GM12878 (cell line): ENCODE data around the gene GTF3A. TPM values are rescaled to one million over a fixed set of nuclear protein-coding genes. Genes with fewer than 3 reads are reported as not detected.

ENCODE experiments used
- ATAC-seq: fragments of 200-7000 bp; cut with Tn5 transposase; 3 replicates; pipeline ENCODE4 v1.9.1; 2020; ENCODE audit warnings: mild to moderate bottlenecking, moderate library complexity
- BruUV-seq: library from RNA; stranded (reverse); fragments of 400-500 nt; replicated peaks from 2 replicates; lab custom pipeline; 2021; lab: Mats Ljungman, UMichigan
- CTCF ChIA-PET: fragments of 300-600 bp; sonication (Branson Sonifier 250); formaldehyde crosslinking; extraction: SDS; loops from one replicate; lab custom pipeline; 2021; ENCODE audit warnings: inconsistent platforms; lab: Yijun Ruan, JAX
- POLR2A ChIA-PET: fragments of 350-600 bp; formaldehyde crosslinking; extraction: SDS; loops from one replicate; lab custom pipeline; 2021; ENCODE audit warnings: inconsistent platforms; lab: Charles Lee
- RAD21 ChIA-PET: fragments of 300-600 bp; sonication (Branson Sonifier 250); formaldehyde crosslinking; loops from one replicate; lab custom pipeline; 2023; ENCODE audit warnings: antibody characterized with exemption; ENCODE audit not compliant: unreplicated experiment; lab: Charles Lee
- SMC1A ChIA-PET: fragments of 300-600 bp; sonication (Branson Sonifier 250); formaldehyde crosslinking; loops from one replicate; lab custom pipeline; 2023; ENCODE audit not compliant: unreplicated experiment, uncharacterized antibody; lab: Charles Lee
- DNase-seq: peaks from one replicate; pipeline ENCODE4 v3.0.0-alpha.2; 2011; ENCODE audit warnings: low read depth, low spot score
- FAIRE-seq: peaks from 3 replicates; lab custom pipeline; 2011; peaks lifted over from hg19 to GRCh38; lab: Jason Lieb, UNC
- H2AFZ ChIP-seq: 2 replicates; pipeline ENCODE4 v1.6.0; 2011; ENCODE audit warnings: low read depth, low read length, control low read depth; ENCODE audit not compliant: control insufficient read depth
- H3K27ac ChIP-seq: 2 replicates; pipeline ENCODE4 v1.5.1; 2011; ENCODE audit warnings: control low read depth; ENCODE audit not compliant: control insufficient read depth, insufficient read depth
- H3K27me3 ChIP-seq, 2 experiments: replicated peaks in 1 of 2; 2 replicates each; pipeline versions ENCODE4 v1.6.0 to v1.6.1; 2011; ENCODE audit warnings: low read length in 1 of 2; ENCODE audit not compliant: control insufficient read depth in 2 of 2, insufficient read depth in 2 of 2
- H3K36me3 ChIP-seq, 2 experiments: 2 replicates each; pipeline ENCODE4 v1.5.1; 2011; ENCODE audit warnings: low read length in 1 of 2; ENCODE audit not compliant: control insufficient read depth in 2 of 2, insufficient read depth in 2 of 2
- H3K4me1 ChIP-seq: 2 replicates; pipeline ENCODE4 v1.6.1; 2011; ENCODE audit warnings: mild to moderate bottlenecking, low read length, moderate library complexity, mixed read lengths; ENCODE audit not compliant: control insufficient read depth, insufficient read depth
- H3K4me2 ChIP-seq: 2 replicates; pipeline ENCODE4 v1.6.0; 2011; ENCODE audit warnings: control low read depth; ENCODE audit not compliant: control insufficient read depth, insufficient read depth
- H3K4me3 ChIP-seq: fragments of 200-600 bp; sonication (generic); 2 replicates; pipeline ENCODE4 v1.5.1; 2016
- H3K79me2 ChIP-seq: 2 replicates; pipeline ENCODE4 v1.6.0; 2011; ENCODE audit warnings: low read length; ENCODE audit not compliant: control insufficient read depth, insufficient read depth
- H3K9ac ChIP-seq: 2 replicates; pipeline ENCODE4 v1.8.0; 2011; ENCODE audit warnings: low read length, control low read depth, mixed read lengths; ENCODE audit not compliant: control insufficient read depth, insufficient read depth
- H3K9me3 ChIP-seq: replicated peaks from 3 replicates; pipeline ENCODE4 v1.5.1; 2011; ENCODE audit warnings: mild to moderate bottlenecking, low read length; ENCODE audit not compliant: control insufficient read depth, insufficient read depth
- H4K20me1 ChIP-seq: 2 replicates; pipeline ENCODE4 v1.6.0; 2011; ENCODE audit not compliant: control insufficient read depth, insufficient read depth
- CBX5 ChIP-seq: sonication (generic); IDR thresholded peaks from 2 replicates; pipeline ENCODE4 v1.6.1; 2016; ENCODE audit warnings: low read depth, moderate library complexity, mild to moderate bottlenecking, inconsistent platforms
- CEBPB ChIP-seq, 2 experiments: fragments of 150-350 bp in 1 of 2; IDR thresholded peaks; 2 replicates each; pipeline ENCODE4 v1.6.1; 2012 to 2014; ENCODE audit warnings: low read depth in 2 of 2, low read length in 2 of 2, borderline replicate concordance in 1 of 2, inconsistent platforms in 1 of 2
- CREB1 ChIP-seq: IDR thresholded peaks from 2 replicates; pipeline ENCODE4 v1.6.1; 2012; ENCODE audit warnings: low read depth, mild to moderate bottlenecking, inconsistent platforms
- CREM ChIP-seq: IDR thresholded peaks from 2 replicates; pipeline ENCODE4 v1.6.1; 2014; ENCODE audit warnings: antibody characterized with exemption, low read depth
- ETV6 ChIP-seq, 2 experiments: fragments of 450-650 bp in 1 of 2; IDR thresholded peaks in 1 of 2; conservative IDR thresholded peaks in 1 of 2; 2 replicates each; pipeline ENCODE4 v1.6.1; 2014; ENCODE audit warnings: antibody characterized with exemption in 1 of 2, borderline replicate concordance in 1 of 2, low read depth in 1 of 2, mild to moderate bottlenecking in 1 of 2, moderate library complexity in 1 of 2
- FOXM1 ChIP-seq: IDR thresholded peaks from 2 replicates; pipeline ENCODE4 v1.6.1; 2012; ENCODE audit warnings: low read depth, mild to moderate bottlenecking, inconsistent platforms, low read length, moderate library complexity
- IKZF2 ChIP-seq, 2 experiments: fragments of 450-650 bp; IDR thresholded peaks; 2 replicates each; pipeline ENCODE4 v1.6.1; 2017; ENCODE audit warnings: mild to moderate bottlenecking in 2 of 2, moderate library complexity in 2 of 2
- LARP7 ChIP-seq: fragments of 450-650 bp; IDR thresholded peaks from 2 replicates; pipeline ENCODE4 v1.6.1; 2017; ENCODE audit warnings: mild to moderate bottlenecking
- MYC ChIP-seq: IDR thresholded peaks from 2 replicates; pipeline ENCODE4 v1.6.1; 2011; ENCODE audit warnings: mild to moderate bottlenecking, low read length, moderate library complexity, inconsistent platforms; ENCODE audit not compliant: insufficient read depth, insufficient replicate concordance, insufficient read length, severe bottlenecking
- TAF1 ChIP-seq: IDR thresholded peaks from 2 replicates; pipeline ENCODE4 v1.6.1; 2011; ENCODE audit warnings: mild to moderate bottlenecking, low read depth, low read length, borderline replicate concordance
- TARDBP ChIP-seq: IDR thresholded peaks from 2 replicates; pipeline ENCODE4 v1.6.1; 2016; ENCODE audit warnings: borderline replicate concordance
- TBL1XR1 ChIP-seq: IDR thresholded peaks from 2 replicates; pipeline ENCODE4 v1.6.1; 2012; ENCODE audit warnings: low read depth, low read length, improper control_type of control experiment
- TCF12 ChIP-seq: IDR thresholded peaks from 2 replicates; pipeline ENCODE4 v1.6.1; 2011; ENCODE audit warnings: low read depth, mild to moderate bottlenecking, low read length
- WRNIP1 ChIP-seq: IDR thresholded peaks from 2 replicates; pipeline ENCODE4 v1.6.1; 2011; ENCODE audit warnings: low read depth, low read length, improper control_type of control experiment, borderline replicate concordance
- WGBS: methylation state at CpG from one replicate; pipeline ENCODE4 v1.1.6; 2016; ENCODE audit warnings: low lambda C conversion rate; ENCODE audit not compliant: insufficient replicate concordance, insufficient coverage; ENCODE audit errors: missing lambda C conversion rate; 5-methylcytosine and 5-hydroxymethylcytosine counted together
- in situ Hi-C: fragments of 300-500 bp; cut with MboI; formaldehyde crosslinking; loops from 9 replicates; pipeline ENCODE4 v1.14.3; 2018; ENCODE audit warnings: mixed read lengths
- intact Hi-C: fragments of 100-400 bp; cut with micrococcal nuclease; formaldehyde crosslinking; loops from one replicate; pipeline ENCODE4 v1.14.2; 2022; ENCODE audit not compliant: unreplicated experiment
- polyA plus RNA-seq, 11 experiments: library from polyadenylated mRNA; depleted of rRNA in 4 of 11; unstranded in 6 of 11; stranded (reverse) in 5 of 11; fragments of >200 nt; fragmentation: Nextera tagmentation in 4 of 11; fragmentation: Illumina TruSeq in 1 of 11; extraction: Ambion mirVana in 4 of 11; extraction: Trizol in 1 of 11; gene quantifications; 1 replicate in 1 of 11; 2 replicates in 10 of 11; pipeline versions ENCODE4 v1.2.1 to v1.2.3, GENCODE V29; 2011 to 2016; ENCODE audit warnings: inconsistent platforms in 2 of 11, missing spikeins in 2 of 11, low read depth in 1 of 11
- total RNA-seq, 4 experiments: library from RNA; depleted of rRNA in 3 of 4; stranded (reverse); fragments of >200 nt in 3 of 4; fragmentation: Illumina TruSeq in 1 of 4; extraction: Trizol in 1 of 4; gene quantifications; 2 replicates each; pipeline versions ENCODE4 v1.2.1 to v1.2.3, GENCODE V29; 2013 to 2021
- TF ChIP-seq, protein P1 (sequence below): IDR thresholded peaks from 2 replicates; pipeline ENCODE4 v1.6.1; 2012; ENCODE audit warnings: low read length, inconsistent platforms
- TF ChIP-seq, protein P2 (sequence below): fragments of 450-650 bp; IDR thresholded peaks from 2 replicates; pipeline ENCODE4 v1.6.1; 2017; ENCODE audit warnings: mild to moderate bottlenecking, moderate library complexity

Gene GTF3A
- total and polyA plus RNA-seq, 10 of the 15 experiments (the other 5 are each of a cell fraction or from before 2014, with no cell fraction given), result 74.2 to 524 (median 216) TPM

GRCh38 chr13:27450921-27451471, 26.6 kb downstream of the GTF3A start (continued):
- 0 out of 4 replicates have a peak, but pooled peaks of 1 of the 2 experiments have one; percentile 5 for TF ChIP-seq IKZF2 (IDR thresholded peaks at IDR 0.05)
- no peak for TF ChIP-seq MYC
- TF ChIP-seq TCF12, result no peak
- TF ChIP-seq CREM, result 0 out of 2 replicates have a peak, but pooled peaks have one; percentile 33
- TF ChIP-seq, protein P1, sequence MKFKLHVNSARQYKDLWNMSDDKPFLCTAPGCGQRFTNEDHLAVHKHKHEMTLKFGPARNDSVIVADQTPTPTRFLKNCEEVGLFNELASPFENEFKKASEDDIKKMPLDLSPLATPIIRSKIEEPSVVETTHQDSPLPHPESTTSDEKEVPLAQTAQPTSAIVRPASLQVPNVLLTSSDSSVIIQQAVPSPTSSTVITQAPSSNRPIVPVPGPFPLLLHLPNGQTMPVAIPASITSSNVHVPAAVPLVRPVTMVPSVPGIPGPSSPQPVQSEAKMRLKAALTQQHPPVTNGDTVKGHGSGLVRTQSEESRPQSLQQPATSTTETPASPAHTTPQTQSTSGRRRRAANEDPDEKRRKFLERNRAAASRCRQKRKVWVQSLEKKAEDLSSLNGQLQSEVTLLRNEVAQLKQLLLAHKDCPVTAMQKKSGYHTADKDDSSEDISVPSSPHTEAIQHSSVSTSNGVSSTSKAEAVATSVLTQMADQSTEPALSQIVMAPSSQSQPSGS, result no peak
- no peak for TF ChIP-seq TARDBP
- TF ChIP-seq FOXM1, result no peak

DNA sequence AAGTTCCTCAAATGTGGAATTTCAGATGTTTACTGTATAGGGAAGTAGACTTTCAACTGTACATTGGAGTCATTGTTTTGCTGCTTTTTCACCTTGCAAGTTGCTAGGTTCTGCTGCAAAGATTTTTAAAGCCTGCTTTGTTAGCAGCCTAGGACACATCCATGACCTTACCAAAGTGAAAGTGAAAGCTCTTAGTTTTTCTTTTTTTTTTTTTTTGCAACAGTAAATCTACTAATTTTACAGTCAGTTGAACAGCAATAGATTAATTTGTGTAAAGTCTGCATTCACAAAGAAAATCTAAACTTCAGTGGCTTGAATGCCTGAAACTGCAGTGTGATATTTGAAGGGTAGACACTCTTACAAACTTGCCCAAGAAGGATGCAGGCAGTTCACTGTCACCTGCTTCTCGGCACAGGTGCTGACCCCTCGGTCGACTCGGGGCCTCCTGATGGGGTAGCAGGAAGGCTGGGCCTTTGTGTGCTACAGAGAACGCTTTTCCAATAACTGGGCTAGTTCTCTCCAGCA, 31.0 kb downstream of the GTF3A start:
- Histone ChIP-seq H4K20me1 (no peaks in the 10 kb centered on the region), H3K36me3 (no peaks in the 10 kb centered on the region), H3K4me3 (peak overlapping the region; percentile 38; the same call in 1 of the 2 replicates), H3K27me3 (no peaks in the 10 kb centered on the region), H3K79me2 (no peaks in the 10 kb centered on the region), H3K27ac (peak overlapping the region; percentile 70), H3K9me3 (no peaks in the 10 kb centered on the region), H3K4me1 (peaks cover 10% of the 10 kb centered on the region), H3K4me2 (peak overlapping the region; percentile 94), H3K9ac (peak overlapping the region; percentile 41), H2AFZ (peak overlapping the region; percentile 99)
- CTCF ChIA-PET, result interaction anchor here (0.9 to 1.7 kb wide), 5 partner anchors 10 to 371 kb away, joined by 3 to 5 read pairs (median 3); no protein-coding TSS in a partner anchor
- ATAC-seq, result peak; percentile 32; the same call in 2 of the 3 replicates
- SMC1A ChIA-PET, result interaction anchor here (1.0 to 2.1 kb wide), 7 partner anchors 10 to 316 kb away, joined by 4 to 7 read pairs (median 4); no protein-coding TSS in a partner anchor
- BruUV-seq, result no TSS peak
- intact Hi-C loops (no loop called here), in situ Hi-C loops (no loop called here)
- FAIRE-seq, result no peak
- RAD21 ChIA-PET, result interaction anchor here (0.7 to 3.0 kb wide), 4 partner anchors 30 to 371 kb away, joined by 3 to 14 read pairs (median 4); no protein-coding TSS in a partner anchor
- DNase-seq, result no peak
- POLR2A ChIA-PET, result interaction anchor here (0.6 to 1.0 kb wide), 6 partner anchors 19 to 166 kb away, joined by 3 to 6 read pairs (median 3); no protein-coding TSS in a partner anchor
- 0% methylated on average over 5 of the region's 5 CpGs for WGBS
- TF ChIP-seq LARP7 (no peak), CEBPB (IDR thresholded peaks at IDR 0.05; ENCODE audit: borderline replicate concordance in 1 of 2, low read depth in 2 of 2, low read length in 2 of 2) (no peak), TAF1 (peak; percentile 30; the same call in 1 of the 2 replicates), IKZF2 (IDR thresholded peaks at IDR 0.05) (peak in 1 of 2 experiments; percentile 57; a peak in 1 of 4 replicates), CREB1 (no peak), ETV6 (conservative IDR thresholded peaks at IDR 0.05 in 1 of 2, IDR thresholded peaks at IDR 0.05 in 1 of 2; ENCODE audit: borderline replicate concordance in 1 of 2, low read depth in 1 of 2) (no peak), WRNIP1 (no peak), CBX5 (no peak), TBL1XR1 (no peak)
- TF ChIP-seq, protein P2, sequence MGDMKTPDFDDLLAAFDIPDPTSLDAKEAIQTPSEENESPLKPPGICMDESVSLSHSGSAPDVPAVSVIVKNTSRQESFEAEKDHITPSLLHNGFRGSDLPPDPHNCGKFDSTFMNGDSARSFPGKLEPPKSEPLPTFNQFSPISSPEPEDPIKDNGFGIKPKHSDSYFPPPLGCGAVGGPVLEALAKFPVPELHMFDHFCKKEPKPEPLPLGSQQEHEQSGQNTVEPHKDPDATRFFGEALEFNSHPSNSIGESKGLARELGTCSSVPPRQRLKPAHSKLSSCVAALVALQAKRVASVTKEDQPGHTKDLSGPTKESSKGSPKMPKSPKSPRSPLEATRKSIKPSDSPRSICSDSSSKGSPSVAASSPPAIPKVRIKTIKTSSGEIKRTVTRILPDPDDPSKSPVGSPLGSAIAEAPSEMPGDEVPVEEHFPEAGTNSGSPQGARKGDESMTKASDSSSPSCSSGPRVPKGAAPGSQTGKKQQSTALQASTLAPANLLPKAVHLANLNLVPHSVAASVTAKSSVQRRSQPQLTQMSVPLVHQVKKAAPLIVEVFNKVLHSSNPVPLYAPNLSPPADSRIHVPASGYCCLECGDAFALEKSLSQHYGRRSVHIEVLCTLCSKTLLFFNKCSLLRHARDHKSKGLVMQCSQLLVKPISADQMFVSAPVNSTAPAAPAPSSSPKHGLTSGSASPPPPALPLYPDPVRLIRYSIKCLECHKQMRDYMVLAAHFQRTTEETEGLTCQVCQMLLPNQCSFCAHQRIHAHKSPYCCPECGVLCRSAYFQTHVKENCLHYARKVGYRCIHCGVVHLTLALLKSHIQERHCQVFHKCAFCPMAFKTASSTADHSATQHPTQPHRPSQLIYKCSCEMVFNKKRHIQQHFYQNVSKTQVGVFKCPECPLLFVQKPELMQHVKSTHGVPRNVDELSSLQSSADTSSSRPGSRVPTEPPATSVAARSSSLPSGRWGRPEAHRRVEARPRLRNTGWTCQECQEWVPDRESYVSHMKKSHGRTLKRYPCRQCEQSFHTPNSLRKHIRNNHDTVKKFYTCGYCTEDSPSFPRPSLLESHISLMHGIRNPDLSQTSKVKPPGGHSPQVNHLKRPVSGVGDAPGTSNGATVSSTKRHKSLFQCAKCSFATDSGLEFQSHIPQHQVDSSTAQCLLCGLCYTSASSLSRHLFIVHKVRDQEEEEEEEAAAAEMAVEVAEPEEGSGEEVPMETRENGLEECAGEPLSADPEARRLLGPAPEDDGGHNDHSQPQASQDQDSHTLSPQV, result no peak
